Measurements from ENCODE around the gene KCTD10.
"Not testable (repeated sequence)": the region's sequence is repeated elsewhere in the genome, so short reads cannot be mapped to it uniquely, and the experiment has no call there.

Gene KCTD10

GRCh38 chr12:109448707-109449390 lies 28.3 kb downstream of the KCTD10 start:
- no peak for DNase-seq (ENCODE audit: low spot score)

- DNase-seq (ENCODE audit: low spot score) = no peak
Observed at GRCh38 chr12:109448272-109448671, 28.8 kb downstream of the KCTD10 start.

- no peak for DNase-seq (ENCODE audit: low spot score)
Observed at GRCh38 chr12:109447482-109447881, 29.6 kb downstream of the KCTD10 start.

- no peak for DNase-seq (ENCODE audit: low spot score)
Observed at GRCh38 chr12:109446869-109447268, 30.2 kb downstream of the KCTD10 start.

GRCh38 chr12:109445191-109445609 lies 31.9 kb downstream of the KCTD10 start:
- no peak for DNase-seq (ENCODE audit: low spot score)

- DNase-seq (ENCODE audit: low spot score) = no peak
Observed at GRCh38 chr12:109444259-109444658, 32.8 kb downstream of the KCTD10 start.

GRCh38 chr12:109443794-109444193 lies 33.3 kb downstream of the KCTD10 start:
- no peak for DNase-seq (ENCODE audit: low spot score)

GRCh38 chr12:109440851-109441490 lies 36.1 kb downstream of the KCTD10 start:
- no peak for DNase-seq (ENCODE audit: low spot score)

GRCh38 chr12:109439951-109440350 lies 37.1 kb downstream of the KCTD10 start:
- DNase-seq (ENCODE audit: low spot score) = not testable (repeated sequence)

- DNase-seq (ENCODE audit: low spot score) = no peak
Observed at GRCh38 chr12:109439181-109439580, 37.9 kb downstream of the KCTD10 start.

GRCh38 chr12:109436188-109436560 lies 40.9 kb downstream of the KCTD10 start:
- DNase-seq (ENCODE audit: low spot score) = no peak

GRCh38 chr12:109435428-109436187 lies 41.5 kb downstream of the KCTD10 start:
- DNase-seq (ENCODE audit: low spot score) = no peak

GRCh38 chr12:109434582-109434981 lies 42.5 kb downstream of the KCTD10 start:
- no peak for DNase-seq (ENCODE audit: low spot score)

- DNase-seq (ENCODE audit: low spot score) = peak; percentile 64
Observed at GRCh38 chr12:109433618-109434017, 43.5 kb downstream of the KCTD10 start.

- peak; percentile 89 for DNase-seq (ENCODE audit: low spot score)
Observed at GRCh38 chr12:109432842-109433304, 44.2 kb downstream of the KCTD10 start.

- DNase-seq (ENCODE audit: low spot score) = no peak
Observed at GRCh38 chr12:109432431-109432830, 44.7 kb downstream of the KCTD10 start.

GRCh38 chr12:109430244-109430643 lies 46.9 kb downstream of the KCTD10 start:
- DNase-seq (ENCODE audit: low spot score) = no peak

GRCh38 chr12:109428804-109429203 lies 48.3 kb downstream of the KCTD10 start:
- not testable (repeated sequence) for DNase-seq (ENCODE audit: low spot score)

GRCh38 chr12:109428037-109428629 lies 49.0 kb downstream of the KCTD10 start:
- no peak for DNase-seq (ENCODE audit: low spot score)

- DNase-seq (ENCODE audit: low spot score) = no peak
Observed at GRCh38 chr12:109423392-109423791, 53.7 kb downstream of the KCTD10 start.

GRCh38 chr12:109422251-109422650 lies 54.8 kb downstream of the KCTD10 start:
- no peak for DNase-seq (ENCODE audit: low spot score)

- DNase-seq (ENCODE audit: low spot score) = no peak
Observed at GRCh38 chr12:109421355-109422087, 55.6 kb downstream of the KCTD10 start.
